ENCODE data around the gene ARHGAP21.
"Not testable (repeated sequence)": the region's sequence is repeated elsewhere in the genome, so short reads cannot be mapped to it uniquely, and the experiment has no call there.

ARHGAP21 gene

GRCh38 chr10:24723788-24724380 lies at the start of gene ARHGAP21:
ARHGAP21 (minus strand) TSS chr10:24723887; CDS start chr10:24721899, 1,988 bp downstream.
- DNase-seq (ENCODE audit: low spot score): peak; percentile 83

- DNase-seq (ENCODE audit: low spot score): no peak
Measured at GRCh38 chr10:24771943-24772694, 48.4 kb upstream of the ARHGAP21 start.

- not testable (repeated sequence) for DNase-seq (ENCODE audit: low spot score)
Measured at GRCh38 chr10:24764991-24765390, 41.3 kb upstream of the ARHGAP21 start.

- DNase-seq (ENCODE audit: low spot score): no peak
Measured at GRCh38 chr10:24762966-24763623, 39.4 kb upstream of the ARHGAP21 start.

- DNase-seq (ENCODE audit: low spot score): no peak
Measured at GRCh38 chr10:24762161-24762924, 38.7 kb upstream of the ARHGAP21 start.

GRCh38 chr10:24759672-24760071 lies 36.0 kb upstream of the ARHGAP21 start:
- DNase-seq (ENCODE audit: low spot score): no peak

- DNase-seq (ENCODE audit: low spot score): not testable (repeated sequence)
Measured at GRCh38 chr10:24758254-24758653, 34.6 kb upstream of the ARHGAP21 start.

- no peak for DNase-seq (ENCODE audit: low spot score)
Measured at GRCh38 chr10:24756283-24756682, 32.6 kb upstream of the ARHGAP21 start.

GRCh38 chr10:24751716-24752115 lies 28.0 kb upstream of the ARHGAP21 start:
- no peak for DNase-seq (ENCODE audit: low spot score)

- DNase-seq (ENCODE audit: low spot score): no peak
Measured at GRCh38 chr10:24750695-24751094, 27.0 kb upstream of the ARHGAP21 start.

GRCh38 chr10:24748214-24748613 lies 24.5 kb upstream of the ARHGAP21 start:
- DNase-seq (ENCODE audit: low spot score): no peak

- DNase-seq (ENCODE audit: low spot score): no peak
Measured at GRCh38 chr10:24744946-24745345, 21.3 kb upstream of the ARHGAP21 start.

GRCh38 chr10:24740714-24741113 lies 17.0 kb upstream of the ARHGAP21 start:
- no peak for DNase-seq (ENCODE audit: low spot score)

GRCh38 chr10:24737001-24737400 lies 13.3 kb upstream of the ARHGAP21 start:
- no peak for DNase-seq (ENCODE audit: low spot score)

GRCh38 chr10:24731942-24732341 lies 8.3 kb upstream of the ARHGAP21 start:
- DNase-seq (ENCODE audit: low spot score): no peak

GRCh38 chr10:24730811-24731210 lies 7.1 kb upstream of the ARHGAP21 start:
- no peak for DNase-seq (ENCODE audit: low spot score)

- no peak for DNase-seq (ENCODE audit: low spot score)
Measured at GRCh38 chr10:24727786-24728185, 4.1 kb upstream of the ARHGAP21 start.

- DNase-seq (ENCODE audit: low spot score): no peak
Measured at GRCh38 chr10:24726626-24727025, 2.9 kb upstream of the ARHGAP21 start.

- not testable (repeated sequence) for DNase-seq (ENCODE audit: low spot score)
Measured at GRCh38 chr10:24726029-24726428, 2.3 kb upstream of the ARHGAP21 start.

GRCh38 chr10:24724381-24725228 lies 918 bp upstream of the ARHGAP21 start:
- DNase-seq (ENCODE audit: low spot score): peak; percentile 99

GRCh38 chr10:24723386-24723787 lies 300 bp downstream of the ARHGAP21 start:
- DNase-seq (ENCODE audit: low spot score): no peak
